ENCODE results near the gene BTNL3. TPM values are rescaled to one million over a fixed set of nuclear protein-coding genes. Genes with fewer than 3 reads are reported as not detected.

BTNL3 gene
- total and polyA plus RNA-seq, 9 of the 15 experiments (the other 6 are each of a cell fraction or from before 2014, with no cell fraction given), result 0.03 to 0.44 (median 0.04) TPM; not detected in 4

- TF ChIP-seq VEZF1 (CRISPR knock-in tag; IDR thresholded peaks at IDR 0.05), result peak; percentile 86
- TF ChIP-seq KHSRP (IDR thresholded peaks at IDR 0.05), result no peak
- TF ChIP-seq TBP (optimal IDR thresholded peaks at IDR 0.05; ENCODE audit: low read depth, low read length), result peak; percentile 15
- TF ChIP-seq TBL1XR1 (IDR thresholded peaks at IDR 0.05; ENCODE audit: low read length in 2 of 2), result no peak
- TF ChIP-seq ZNF551 (CRISPR knock-in tag; IDR thresholded peaks at IDR 0.05), result no peak
- no peak for TF ChIP-seq ZBTB34 (CRISPR knock-in tag; IDR thresholded peaks at IDR 0.05)
- peak; percentile 54 for TF ChIP-seq ETV1 (tag; conservative IDR thresholded peaks at IDR 0.05; ENCODE audit: low read depth)
- no peak for TF ChIP-seq CC2D1A (IDR thresholded peaks at IDR 0.05)
- no peak for TF ChIP-seq CHD1 (IDR thresholded peaks at IDR 0.05; ENCODE audit: low read length)
- TF ChIP-seq RBM39 (optimal IDR thresholded peaks at IDR 0.05; ENCODE audit: low read depth, low read length), result no peak
- peak; percentile 72; the same call in 1 of the 2 replicates for TF ChIP-seq ZNF668 (CRISPR knock-in tag; IDR thresholded peaks at IDR 0.05)
- TF ChIP-seq ZNF395 (CRISPR knock-in tag; IDR thresholded peaks at IDR 0.05), result peak; percentile 89
- TF ChIP-seq E4F1 (CRISPR knock-in tag; IDR thresholded peaks at IDR 0.05; ENCODE audit: borderline replicate concordance), result no peak
- no peak for TF ChIP-seq MCM7 (IDR thresholded peaks at IDR 0.05)
- 0 out of 2 replicates have a peak, but pooled peaks have one; percentile 54 for TF ChIP-seq SMAD3 (CRISPR knock-in tag; conservative IDR thresholded peaks at IDR 0.05)
- 0 out of 2 replicates have a peak, but pooled peaks have one; percentile 39 for TF ChIP-seq RB1 (IDR thresholded peaks at IDR 0.05; ENCODE audit: low read depth)
- TF ChIP-seq NKRF (IDR thresholded peaks at IDR 0.05; ENCODE audit: borderline replicate concordance), result peak; percentile 31; the same call in 1 of the 2 replicates
- TF ChIP-seq SIN3B (IDR thresholded peaks at IDR 0.05; ENCODE audit: low read depth), result peak; percentile 52; the same call in 1 of the 2 replicates
- no peak for TF ChIP-seq ZNF507 (tag; conservative IDR thresholded peaks at IDR 0.05)
Measured at GRCh38 chr5:181052672-181053487, 64.2 kb downstream of the BTNL3 start (continued).
